NCI-H748 treated with DMSO at 0.1 percent for 48 hours (cell line): Measurements from ENCODE around the gene THSD4.
A peak's percentile ranks its signal among the peaks of the same experiment; 100 is the strongest.
"Not testable (repeated sequence)": the region's sequence is repeated elsewhere in the genome, so short reads cannot be mapped to it uniquely, and the experiment has no call there.

ENCODE experiments used
- DNase-seq: peaks from one replicate; lab custom pipeline; 2025; lab: John Stamatoyannopoulos, UW

THSD4 gene

GRCh38 chr15:71431343-71432336 lies 316.4 kb downstream of the THSD4 start:
- no peak for DNase-seq

- no peak for DNase-seq
Observed at GRCh38 chr15:71433402-71433801, 318.1 kb downstream of the THSD4 start.

- no peak for DNase-seq
Observed at GRCh38 chr15:71434774-71435173, 319.5 kb downstream of the THSD4 start.

- DNase-seq, result no peak
Observed at GRCh38 chr15:71435552-71435951, 320.3 kb downstream of the THSD4 start.

- DNase-seq, result no peak
Observed at GRCh38 chr15:71436854-71437253, 321.6 kb downstream of the THSD4 start.

GRCh38 chr15:71437404-71437803 lies 322.1 kb downstream of the THSD4 start:
- no peak for DNase-seq

GRCh38 chr15:71437919-71438318 lies 322.6 kb downstream of the THSD4 start:
- no peak for DNase-seq

- DNase-seq, result not testable (repeated sequence)
Observed at GRCh38 chr15:71439478-71439877, 324.2 kb downstream of the THSD4 start.

- DNase-seq, result peak; percentile 59
Observed at GRCh38 chr15:71440489-71441110, 325.3 kb downstream of the THSD4 start.

- peak; percentile 49 for DNase-seq
Observed at GRCh38 chr15:71443538-71443937, 328.3 kb downstream of the THSD4 start.

- DNase-seq, result no peak
Observed at GRCh38 chr15:71444032-71444810, 328.9 kb downstream of the THSD4 start.

GRCh38 chr15:71444866-71445590 lies 329.8 kb downstream of the THSD4 start:
- DNase-seq, result no peak

- DNase-seq, result no peak
Observed at GRCh38 chr15:71447328-71448250, 332.3 kb downstream of the THSD4 start.

GRCh38 chr15:71448688-71449114 lies 333.4 kb downstream of the THSD4 start:
- DNase-seq, result peak; percentile 31

- no peak for DNase-seq
Observed at GRCh38 chr15:71449363-71449762, 334.1 kb downstream of the THSD4 start.

GRCh38 chr15:71449956-71450355 lies 334.7 kb downstream of the THSD4 start:
- no peak for DNase-seq

- no peak for DNase-seq
Observed at GRCh38 chr15:71451130-71451529, 335.9 kb downstream of the THSD4 start.

GRCh38 chr15:71452893-71453292 lies 337.6 kb downstream of the THSD4 start:
- no peak for DNase-seq

- DNase-seq, result no peak
Observed at GRCh38 chr15:71454462-71454996, 339.3 kb downstream of the THSD4 start.

- peak; percentile 61 for DNase-seq
Observed at GRCh38 chr15:71455107-71455506, 339.8 kb downstream of the THSD4 start.
